ENCODE results near the gene LRP3. TPM values are rescaled to one million over a fixed set of nuclear protein-coding genes. Genes with fewer than 3 reads are reported as not detected.
"Not testable (repeated sequence)": the region's sequence is repeated elsewhere in the genome, so short reads cannot be mapped to it uniquely, and the experiment has no call there.

The LRP3 gene
- total RNA-seq, 1 donor from 2014 or later, result 49.6 TPM

GRCh38 chr19:33206261-33207039 is 12.3 kb downstream of the LRP3 start:
- no peak for TF ChIP-seq CTCF (conservative IDR thresholded peaks at IDR 0.05)
- no peak for DNase-seq (ENCODE audit: extremely low spot score, unreplicated experiment)
- no peak overlapping the region for H3K4me3 Mint-ChIP-seq
- H3K4me1 Mint-ChIP-seq (ENCODE audit: unreplicated experiment), result no peaks in the 10 kb centered on the region
- H3K36me3 Mint-ChIP-seq, result peaks cover 5% of the 10 kb centered on the region
- H3K27me3 Mint-ChIP-seq, result no peaks in the 10 kb centered on the region
- no peak overlapping the region for H3K27ac Mint-ChIP-seq
- H3K9me3 Mint-ChIP-seq, result no peaks in the 10 kb centered on the region

GRCh38 chr19:33207040-33207620 is 13.0 kb downstream of the LRP3 start:
- peaks cover 5% of the 10 kb centered on the region for H3K36me3 Mint-ChIP-seq
- H3K4me1 Mint-ChIP-seq (ENCODE audit: unreplicated experiment), result no peaks in the 10 kb centered on the region
- no peak overlapping the region for H3K27ac Mint-ChIP-seq
- no peaks in the 10 kb centered on the region for H3K27me3 Mint-ChIP-seq
- H3K4me3 Mint-ChIP-seq, result no peak overlapping the region
- no peak for TF ChIP-seq CTCF (conservative IDR thresholded peaks at IDR 0.05)
- no peak for DNase-seq (ENCODE audit: extremely low spot score, unreplicated experiment)
- H3K9me3 Mint-ChIP-seq, result no peaks in the 10 kb centered on the region

GRCh38 chr19:33207903-33208302 is 13.8 kb downstream of the LRP3 start:
- Mint-ChIP-seq H3K27ac (no peak overlapping the region), H3K27me3 (no peaks in the 10 kb centered on the region), H3K9me3 (no peaks in the 10 kb centered on the region), H3K36me3 (peaks cover 3% of the 10 kb centered on the region), H3K4me3 (no peak overlapping the region), H3K4me1 (ENCODE audit: unreplicated experiment) (no peaks in the 10 kb centered on the region)
- no peak for DNase-seq (ENCODE audit: extremely low spot score, unreplicated experiment)
- no peak for TF ChIP-seq CTCF (conservative IDR thresholded peaks at IDR 0.05)

DNA sequence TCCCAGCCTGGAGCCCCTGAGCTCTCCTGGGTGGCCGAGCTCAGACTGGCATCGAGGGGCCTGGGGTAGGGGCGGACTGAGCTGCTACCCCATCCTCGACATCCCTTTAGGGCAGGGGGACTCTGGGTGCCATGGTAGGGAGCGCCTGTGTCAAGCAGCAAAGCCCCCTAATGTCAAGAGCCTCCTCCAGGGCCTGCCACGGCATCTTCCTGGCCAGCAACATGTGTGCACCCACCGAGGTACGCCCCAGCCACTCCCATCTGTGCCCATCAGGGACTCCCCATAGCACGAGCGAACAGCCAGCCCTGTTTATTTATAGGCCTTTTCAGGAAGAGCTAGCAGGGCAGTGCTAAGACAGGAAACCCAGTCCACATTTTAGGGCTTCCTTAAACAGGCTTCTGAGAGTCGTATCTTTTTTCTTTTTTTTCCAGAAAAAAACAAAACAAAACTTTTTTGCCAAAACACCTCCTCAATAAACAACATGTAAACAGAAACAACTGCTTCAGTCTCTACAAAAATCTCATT is 14.3 kb downstream of the LRP3 start:
- TF ChIP-seq CTCF (conservative IDR thresholded peaks at IDR 0.05), result no peak
- Mint-ChIP-seq H3K9me3 (no peaks in the 10 kb centered on the region), H3K27ac (no peak overlapping the region), H3K4me3 (no peak overlapping the region), H3K27me3 (no peaks in the 10 kb centered on the region), H3K36me3 (no peaks in the 10 kb centered on the region), H3K4me1 (ENCODE audit: unreplicated experiment) (no peaks in the 10 kb centered on the region)
- no peak for DNase-seq (ENCODE audit: extremely low spot score, unreplicated experiment)

- Mint-ChIP-seq H3K4me1 (ENCODE audit: unreplicated experiment) (no peaks in the 10 kb centered on the region), H3K4me3 (no peak overlapping the region), H3K27ac (no peak overlapping the region), H3K27me3 (no peaks in the 10 kb centered on the region), H3K36me3 (no peaks in the 10 kb centered on the region), H3K9me3 (no peaks in the 10 kb centered on the region)
- TF ChIP-seq CTCF (conservative IDR thresholded peaks at IDR 0.05), result no peak
- no peak for DNase-seq (ENCODE audit: extremely low spot score, unreplicated experiment)
These were observed 15.0 kb downstream of the LRP3 start for GRCh38 chr19:33208904-33209849.

DNA sequence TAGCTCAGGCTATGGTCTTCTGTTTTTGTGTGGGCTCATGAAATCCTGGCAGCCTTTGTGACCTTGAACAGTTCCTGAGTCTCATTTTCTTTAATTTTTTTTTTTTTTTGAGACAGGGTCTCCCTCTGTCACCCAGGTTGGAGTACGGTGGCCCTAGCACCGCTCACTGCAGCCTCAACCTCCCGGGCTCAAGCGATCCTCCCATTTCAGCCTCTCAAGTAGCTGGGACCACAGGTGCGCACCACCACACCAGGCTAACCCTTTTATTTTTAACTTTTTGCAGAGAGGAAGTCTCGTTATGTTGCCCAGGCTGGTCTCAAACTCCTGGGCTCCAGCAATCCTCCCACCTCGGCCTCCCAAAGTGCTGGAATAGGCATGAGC is 15.7 kb downstream of the LRP3 start:
- H3K27ac Mint-ChIP-seq; H3K27me3 Mint-ChIP-seq; H3K9me3 Mint-ChIP-seq; H3K36me3 Mint-ChIP-seq; DNase-seq (ENCODE audit: extremely low spot score, unreplicated experiment); H3K4me3 Mint-ChIP-seq; H3K4me1 Mint-ChIP-seq (ENCODE audit: unreplicated experiment): not testable (repeated sequence)
